Muscle of leg (tissue), 11 donors: ENCODE results near the gene SDK1. TPM values are rescaled to one million over a fixed set of nuclear protein-coding genes. Genes with fewer than 3 reads are reported as not detected.

Experiments
- DNase-seq: peaks from one replicate; pipeline ENCODE4 v3.0.0; 2013
- H3K27ac ChIP-seq: one replicate; pipeline ENCODE4 v1.5.1; 2013; ENCODE audit warnings: mild to moderate bottlenecking, low read length, control low read depth
- H3K27me3 ChIP-seq: one replicate; pipeline ENCODE4 v1.6.1; 2013; ENCODE audit warnings: low read length; ENCODE audit not compliant: control insufficient read depth, insufficient read depth
- H3K36me3 ChIP-seq: one replicate; pipeline ENCODE4 v1.6.1; 2013; ENCODE audit warnings: low read length; ENCODE audit not compliant: control insufficient read depth, insufficient read depth
- H3K4me1 ChIP-seq: one replicate; pipeline ENCODE4 v1.6.1; 2013; ENCODE audit warnings: low read length; ENCODE audit not compliant: control insufficient read depth, insufficient read depth
- H3K4me3 ChIP-seq: one replicate; pipeline ENCODE4 v1.5.1; 2013; ENCODE audit warnings: low read length, control low read depth
- H3K9me3 ChIP-seq: replicated peaks from 2 replicates; pipeline ENCODE4 v1.6.1; 2013; ENCODE audit warnings: low read depth, low read length; ENCODE audit not compliant: control insufficient read depth
- WGBS: methylation state at CpG from one replicate; pipeline ENCODE4 v1.1.5; 2013; ENCODE audit warnings: missing lambda C conversion rate; ENCODE audit not compliant: insufficient coverage; 5-methylcytosine and 5-hydroxymethylcytosine counted together
- polyA plus RNA-seq, 8 donors: library from polyadenylated mRNA; unstranded; fragments of 120-200 nt; gene quantifications; one replicate each; pipeline versions ENCODE4 v1.2.1 to v1.2.3, GENCODE V29; 2013; ENCODE audit warnings: inconsistent platforms in 1 of 8, low replicate concordance in 1 of 8; ENCODE audit not compliant: insufficient read length in 8 of 8, insufficient read depth in 1 of 8
- total RNA-seq: library from RNA; stranded (reverse); fragments of 120-200 nt; gene quantifications from one replicate; pipeline ENCODE4 v1.2.4, GENCODE V29; 2013

Gene SDK1
- total and polyA plus RNA-seq, 9 donors = 2.3 to 6.4 (median 3.6) TPM

DNA sequence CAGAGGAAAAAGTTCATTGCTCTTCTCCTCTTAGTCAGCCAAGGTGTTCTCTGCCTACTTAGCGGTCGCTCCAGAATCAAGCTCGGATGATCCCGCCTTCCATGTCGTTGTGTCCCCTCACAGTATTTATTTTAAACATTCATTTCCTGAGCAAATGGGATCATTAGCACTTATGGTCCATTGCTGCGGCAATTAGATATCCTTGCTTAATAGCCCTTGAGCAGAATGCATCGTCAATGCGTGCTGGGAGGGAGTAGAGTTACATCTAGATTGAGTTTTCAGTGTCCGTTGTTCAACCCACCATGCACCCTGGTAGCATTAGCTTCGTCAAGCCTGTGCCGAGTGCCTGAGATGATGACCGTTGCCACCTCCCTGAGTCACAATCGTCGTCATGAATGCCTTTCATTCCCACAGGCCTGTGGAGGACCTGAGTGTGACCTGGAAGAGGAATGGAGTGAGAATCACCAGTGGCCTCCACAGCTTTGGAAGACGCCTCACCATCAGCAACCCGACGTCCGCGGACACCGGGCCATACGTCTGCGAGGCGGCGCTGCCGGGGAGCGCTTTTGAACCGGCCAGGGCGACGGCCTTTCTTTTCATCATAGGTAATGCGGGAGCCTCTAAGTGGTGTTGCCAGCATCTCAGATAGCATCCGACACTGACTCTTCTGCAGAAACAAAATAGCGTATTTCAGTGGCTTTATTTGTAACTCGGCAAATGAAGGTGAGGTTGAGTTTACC is 650.4 kb downstream of the SDK1 start:
- no peak overlapping the region for H3K4me3 ChIP-seq
- no peak for DNase-seq
- no peaks in the 10 kb centered on the region for H3K27me3 ChIP-seq
- H3K27ac ChIP-seq = no peak overlapping the region
- H3K9me3 ChIP-seq = no peaks in the 10 kb centered on the region
- WGBS = 96% methylated on average over 28 of the region's 33 CpGs
- H3K4me1 ChIP-seq = peaks cover 25% of the 10 kb centered on the region
- H3K36me3 ChIP-seq = no peaks in the 10 kb centered on the region

DNA sequence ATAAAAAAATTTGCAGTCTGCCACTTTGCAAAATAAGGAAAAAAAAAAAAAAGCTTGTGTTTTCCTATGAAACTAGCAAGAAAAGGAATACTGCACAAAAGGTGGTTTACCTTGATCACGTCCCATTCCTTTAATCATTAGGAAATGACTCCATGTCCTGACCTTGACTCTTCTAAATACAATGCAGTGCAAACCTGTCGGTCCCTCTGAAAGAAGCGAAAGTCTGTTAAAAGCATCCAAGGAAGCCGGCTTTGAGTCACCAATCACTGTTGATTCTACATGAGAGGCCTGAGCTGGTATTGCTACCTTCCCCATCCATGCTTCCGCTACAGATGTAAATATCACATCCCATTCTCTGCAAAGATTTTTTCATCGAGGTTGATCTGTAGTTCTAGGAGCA is 652.1 kb downstream of the SDK1 start:
- peaks cover 29% of the 10 kb centered on the region for H3K4me1 ChIP-seq
- 66% methylated on average over 4 of the region's 6 CpGs for WGBS
- H3K9me3 ChIP-seq = no peaks in the 10 kb centered on the region
- no peak overlapping the region for H3K27ac ChIP-seq
- no peaks in the 10 kb centered on the region for H3K27me3 ChIP-seq
- no peak overlapping the region for H3K4me3 ChIP-seq
- no peaks in the 10 kb centered on the region for H3K36me3 ChIP-seq
- DNase-seq = no peak

DNA sequence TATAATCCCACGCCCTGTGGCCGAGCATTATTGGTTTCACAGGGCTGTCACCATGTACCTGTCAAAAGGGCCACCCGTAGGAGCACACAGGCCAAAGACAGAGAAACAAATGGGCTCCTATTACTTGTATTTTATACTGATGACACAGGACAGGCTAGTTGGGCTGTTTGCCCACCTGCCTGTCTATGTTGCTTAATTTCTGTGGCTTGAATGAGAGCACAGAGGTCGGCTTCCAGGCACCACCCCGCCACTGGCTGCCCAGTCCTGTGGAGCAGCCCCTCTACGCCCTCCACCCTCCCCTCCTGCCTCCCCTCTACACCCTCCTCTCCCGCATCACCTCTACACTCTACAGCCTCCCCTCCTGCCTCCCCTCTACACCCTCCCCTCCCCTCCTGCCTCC is 652.9 kb downstream of the SDK1 start:
- Histone ChIP-seq H3K27me3 (no peaks in the 10 kb centered on the region), H3K9me3 (no peaks in the 10 kb centered on the region), H3K27ac (no peak overlapping the region), H3K4me1 (peaks cover 22% of the 10 kb centered on the region), H3K36me3 (no peaks in the 10 kb centered on the region), H3K4me3 (no peak overlapping the region)
- WGBS = 90% methylated on average over 2 of the region's 7 CpGs
- no peak for DNase-seq

DNA sequence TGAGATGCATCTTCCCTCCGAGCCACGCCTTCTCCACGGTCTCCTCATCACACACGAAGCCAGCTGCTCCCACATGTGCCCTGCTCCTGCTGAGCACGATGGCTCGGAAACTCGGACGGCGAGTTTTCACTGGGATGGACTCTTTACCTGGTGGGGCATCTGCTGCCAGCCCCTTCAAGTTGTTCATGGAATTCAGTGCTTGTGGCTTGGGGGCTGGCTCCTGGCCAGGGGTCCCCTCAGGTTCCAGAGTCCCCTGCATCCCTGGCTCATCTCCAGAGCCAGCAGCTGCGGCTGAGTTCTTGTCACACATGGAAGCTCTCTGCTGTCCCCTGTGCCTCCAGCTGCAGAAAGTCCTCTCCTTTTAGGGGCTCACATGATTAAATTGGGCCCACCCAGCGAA is 654.0 kb downstream of the SDK1 start:
- DNase-seq = peak; percentile 56
- WGBS = 75% methylated on average over 5 of the region's 11 CpGs
- H3K27ac ChIP-seq = no peak overlapping the region

DNA sequence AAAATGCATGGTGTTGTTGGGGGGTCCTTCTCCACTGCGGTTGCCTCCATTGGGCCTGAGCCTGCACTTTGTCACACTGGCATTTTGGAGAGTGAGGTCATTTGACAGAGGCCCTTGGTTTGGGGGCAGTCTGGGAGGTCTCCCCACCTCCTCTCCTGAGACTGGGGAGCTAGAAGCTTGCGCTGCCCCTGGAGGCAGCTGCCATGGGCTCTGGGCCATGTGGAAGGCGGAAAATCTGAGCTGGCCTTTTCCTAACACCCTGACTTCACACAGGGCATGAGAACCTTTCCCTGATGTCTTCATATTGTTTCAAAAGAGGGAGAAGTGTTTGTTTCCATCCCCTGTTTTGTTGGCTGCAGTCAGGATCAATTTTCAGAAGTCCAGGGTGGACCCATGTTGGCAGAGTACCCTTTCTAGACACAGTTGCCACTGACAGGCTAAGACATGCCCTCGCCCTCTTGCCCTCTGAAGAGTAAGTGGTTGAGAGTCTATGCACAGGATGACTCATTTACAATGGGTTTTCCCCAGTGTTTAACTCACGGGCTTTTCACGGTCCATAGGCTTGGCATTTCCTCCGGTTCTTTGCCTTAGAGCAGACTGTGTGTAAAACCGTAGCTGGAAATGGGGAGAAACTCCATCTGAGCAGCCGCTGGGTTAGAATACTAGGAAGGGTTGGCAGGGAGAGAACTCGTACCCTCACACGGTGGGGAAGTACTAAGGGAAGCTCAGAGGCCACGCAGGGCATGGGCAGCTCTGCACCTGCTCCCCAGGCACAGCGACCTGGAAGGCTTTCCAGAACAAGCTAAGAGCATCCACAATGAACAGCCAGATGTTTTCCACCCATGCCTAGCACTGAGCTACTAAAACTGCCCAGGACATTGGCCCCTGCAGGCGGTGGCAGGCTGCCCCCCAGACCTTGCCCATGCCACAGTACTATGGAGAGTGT is 655.0 kb downstream of the SDK1 start:
- Histone ChIP-seq H3K27ac (peak overlapping the region; percentile 51), H3K36me3 (no peaks in the 10 kb centered on the region), H3K27me3 (no peaks in the 10 kb centered on the region), H3K9me3 (no peaks in the 10 kb centered on the region), H3K4me1 (peaks cover 25% of the 10 kb centered on the region), H3K4me3 (no peak overlapping the region)
- peak; percentile 30 for DNase-seq
- 81% methylated on average over 10 of the region's 14 CpGs for WGBS

More for the DNA sequence above, 654.0 kb downstream of the SDK1 start:
- H3K36me3 ChIP-seq = no peaks in the 10 kb centered on the region
- no peaks in the 10 kb centered on the region for H3K9me3 ChIP-seq
- H3K27me3 ChIP-seq = no peaks in the 10 kb centered on the region
- peaks cover 22% of the 10 kb centered on the region for H3K4me1 ChIP-seq
- no peak overlapping the region for H3K4me3 ChIP-seq

DNA sequence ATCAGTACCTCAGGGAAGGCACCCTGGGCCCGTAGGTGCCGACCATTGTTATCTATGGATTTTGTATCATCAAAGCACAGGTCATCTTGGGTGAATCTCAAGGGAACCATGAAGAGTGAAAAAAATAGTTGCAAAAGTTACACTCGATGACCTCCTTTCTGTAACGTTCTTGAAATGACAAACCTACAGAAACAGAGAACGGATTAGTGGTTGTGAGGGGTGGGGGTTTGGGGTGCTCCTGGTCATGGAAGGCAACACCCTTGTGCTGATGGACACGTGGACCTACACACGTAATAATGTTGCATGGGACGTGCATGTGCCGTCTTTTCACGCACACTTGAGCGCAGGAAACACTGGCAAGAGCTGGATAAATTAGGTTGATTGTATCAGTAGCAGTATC is 655.9 kb downstream of the SDK1 start:
- peaks cover 25% of the 10 kb centered on the region for H3K4me1 ChIP-seq
- no peaks in the 10 kb centered on the region for H3K27me3 ChIP-seq

DNA sequence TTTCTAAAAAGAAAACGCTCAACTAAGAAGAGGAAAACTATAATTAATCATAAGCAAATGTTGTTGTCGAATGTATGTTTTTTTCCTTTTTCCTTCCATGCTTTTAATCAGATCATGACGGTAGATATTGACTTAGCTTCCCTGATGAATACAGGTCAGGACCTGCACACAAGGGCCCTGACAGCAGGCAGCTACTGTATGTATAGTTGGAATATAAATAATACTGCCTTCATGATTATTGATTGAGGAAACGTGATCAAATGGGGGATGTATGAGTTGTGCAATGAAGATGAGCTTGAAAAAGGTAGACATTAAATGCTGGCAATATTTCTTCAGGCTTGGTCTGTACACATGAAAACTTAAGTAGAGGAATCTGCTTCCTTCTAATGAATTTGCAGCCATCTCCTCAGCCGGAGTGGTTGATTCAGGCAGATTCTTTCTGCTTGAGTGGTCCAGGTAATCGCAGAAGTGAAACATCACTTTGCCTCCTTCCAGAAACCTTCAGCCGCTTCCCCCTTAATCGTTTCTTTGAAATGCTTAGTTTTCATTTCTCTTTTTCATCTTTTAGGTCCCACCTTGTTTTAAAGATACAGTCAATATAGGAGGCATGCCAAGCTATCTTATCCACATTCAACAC is 656.5 kb downstream of the SDK1 start:
- H3K9me3 ChIP-seq = no peaks in the 10 kb centered on the region
- H3K4me3 ChIP-seq = no peak overlapping the region
- no peak for DNase-seq
- H3K27me3 ChIP-seq = no peaks in the 10 kb centered on the region
- H3K36me3 ChIP-seq = peaks cover 2% of the 10 kb centered on the region
- peaks cover 25% of the 10 kb centered on the region for H3K4me1 ChIP-seq
- H3K27ac ChIP-seq = no peak overlapping the region
- 94% methylated on average over 3 of the region's 8 CpGs for WGBS

More for the DNA sequence above, 655.9 kb downstream of the SDK1 start:
- no peaks in the 10 kb centered on the region for H3K9me3 ChIP-seq
- H3K36me3 ChIP-seq = no peaks in the 10 kb centered on the region
- no peak overlapping the region for H3K4me3 ChIP-seq
- H3K27ac ChIP-seq = no peak overlapping the region
- 91% methylated on average over 9 of the region's 11 CpGs for WGBS
- no peak for DNase-seq

DNA sequence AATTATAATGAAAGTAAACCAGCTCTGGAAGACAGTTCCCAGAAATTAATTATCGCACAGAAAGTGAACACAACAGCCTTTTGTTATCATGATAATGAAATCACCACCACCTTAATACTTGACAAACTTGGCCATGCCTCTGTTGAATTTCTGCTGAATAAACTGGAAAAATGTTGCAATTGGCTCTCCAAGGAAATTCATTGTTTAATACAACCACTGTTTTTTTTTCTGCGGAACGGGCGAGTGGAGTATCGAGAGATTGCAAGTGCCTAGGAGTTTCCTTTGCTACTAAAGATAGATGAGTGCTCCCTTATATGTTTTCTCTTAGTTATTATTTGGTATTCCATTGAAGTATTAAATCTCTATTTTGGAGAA is 657.0 kb downstream of the SDK1 start:
- WGBS = no CpG with 5 or more reads among the region's 5 CpGs
- DNase-seq = no peak
- Histone ChIP-seq H3K4me1 (peaks cover 25% of the 10 kb centered on the region), H3K36me3 (peaks cover 4% of the 10 kb centered on the region), H3K27ac (no peak overlapping the region), H3K9me3 (no peaks in the 10 kb centered on the region), H3K4me3 (no peak overlapping the region), H3K27me3 (no peaks in the 10 kb centered on the region)

DNA sequence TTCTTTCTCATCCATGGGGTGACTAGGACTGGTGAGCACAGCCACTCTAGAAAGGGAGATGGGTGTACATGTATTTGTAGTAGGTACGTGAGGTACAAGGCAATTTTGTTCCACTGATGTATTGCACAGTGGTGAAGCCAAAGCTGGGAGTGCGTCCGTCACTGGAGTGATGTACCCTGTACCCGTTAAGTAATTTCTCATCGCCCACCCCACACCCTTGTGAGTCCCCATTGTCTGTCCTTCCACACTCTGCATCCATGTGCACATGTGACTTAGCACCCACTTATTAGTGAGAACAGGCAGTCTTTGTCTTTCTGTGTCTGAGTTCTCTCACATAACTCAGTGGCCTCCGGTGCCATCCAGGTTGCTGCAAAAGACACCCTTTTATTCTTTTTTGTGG is 658.3 kb downstream of the SDK1 start:
- no peak overlapping the region for H3K4me3 ChIP-seq
- no peaks in the 10 kb centered on the region for H3K27me3 ChIP-seq
- WGBS = 88% methylated on average over 3 of the region's 6 CpGs
- H3K9me3 ChIP-seq = no peaks in the 10 kb centered on the region
- DNase-seq = no peak
- no peak overlapping the region for H3K27ac ChIP-seq
- H3K36me3 ChIP-seq = peaks cover 4% of the 10 kb centered on the region
- peaks cover 25% of the 10 kb centered on the region for H3K4me1 ChIP-seq
